Measurements from ENCODE around the gene ABCC10. TPM values are rescaled to one million over a fixed set of nuclear protein-coding genes. Genes with fewer than 3 reads are reported as not detected.

The ABCC10 gene
- total RNA-seq, 6 donors from 2014 or later = 18.8 to 75.4 (median 34.2) TPM

- no peak for TF ChIP-seq CTCF (IDR thresholded peaks at IDR 0.05)
- TF ChIP-seq POLR2AphosphoS5 (IDR thresholded peaks at IDR 0.05) = no peak
- TF ChIP-seq EP300 (IDR thresholded peaks at IDR 0.05) = no peak
- TF ChIP-seq POLR2A (IDR thresholded peaks at IDR 0.05) = no peak
- Histone ChIP-seq H3K27ac (no peak overlapping the region), H3K9me3 (no peaks in the 10 kb centered on the region), H3K4me3 (peak overlapping the region in 2 of 4 donors; percentile 70 to 88), H3K4me1 (peaks cover 9 to 31% (median 20%) of the 10 kb centered on the region in 4 donors), H3K27me3 (no peaks in the 10 kb centered on the region), H3K36me3 (peaks cover 0 to 21% (median 11%) of the 10 kb centered on the region in 4 donors)
- ATAC-seq (ENCODE audit: low FRiP score in 2 of 2) (no peak), DNase-seq (no peak)
- WGBS, 2 donors = 93 to 96% methylated on average over 3 of the region's 3 CpGs
These were observed 1.5 kb downstream of the ABCC10 start for GRCh38 chr6:43428874-43429273.

- Histone ChIP-seq H3K4me1 (peaks cover 9 to 35% (median 25%) of the 10 kb centered on the region in 4 donors), H3K9me3 (no peaks in the 10 kb centered on the region), H3K27me3 (no peaks in the 10 kb centered on the region), H3K27ac (no peak overlapping the region), H3K4me3 (no peak overlapping the region), H3K36me3 (peaks cover 0 to 23% (median 14%) of the 10 kb centered on the region in 4 donors)
- 91 to 94% methylated on average over 9 to 19 of the region's 19 CpGs for WGBS, 2 donors
- ATAC-seq (ENCODE audit: low FRiP score in 2 of 2) (no peak), DNase-seq (peak in 1 of 2 donors; percentile 61)
- TF ChIP-seq CTCF (IDR thresholded peaks at IDR 0.05) (no peak), POLR2A (IDR thresholded peaks at IDR 0.05) (no peak), EP300 (IDR thresholded peaks at IDR 0.05) (no peak), POLR2AphosphoS5 (IDR thresholded peaks at IDR 0.05) (no peak)
These were observed 4.9 kb downstream of the ABCC10 start for GRCh38 chr6:43432009-43432945.

- Histone ChIP-seq H3K27me3 (no peaks in the 10 kb centered on the region), H3K9me3 (no peaks in the 10 kb centered on the region), H3K27ac (no peak overlapping the region), H3K36me3 (peaks cover 0 to 23% (median 14%) of the 10 kb centered on the region in 4 donors), H3K4me3 (no peak overlapping the region), H3K4me1 (peaks cover 9 to 31% (median 24%) of the 10 kb centered on the region in 4 donors)
- DNase-seq (no peak), ATAC-seq (ENCODE audit: low FRiP score in 2 of 2) (no peak)
- 75 to 86% methylated on average over 4 to 7 of the region's 8 CpGs for WGBS, 2 donors
- TF ChIP-seq POLR2A (IDR thresholded peaks at IDR 0.05) (no peak), CTCF (IDR thresholded peaks at IDR 0.05) (no peak), POLR2AphosphoS5 (IDR thresholded peaks at IDR 0.05) (no peak), EP300 (IDR thresholded peaks at IDR 0.05) (no peak)
These were observed 5.8 kb downstream of the ABCC10 start for GRCh38 chr6:43433148-43433547.

- Histone ChIP-seq H3K4me3 (no peak overlapping the region), H3K27ac (no peak overlapping the region), H3K9me3 (no peaks in the 10 kb centered on the region), H3K36me3 (peaks cover 0 to 31% (median 22%) of the 10 kb centered on the region in 4 donors), H3K4me1 (peaks cover 0 to 20% (median 14%) of the 10 kb centered on the region in 4 donors), H3K27me3 (no peaks in the 10 kb centered on the region)
- TF ChIP-seq CTCF (IDR thresholded peaks at IDR 0.05) (no peak), POLR2A (IDR thresholded peaks at IDR 0.05) (no peak), EP300 (IDR thresholded peaks at IDR 0.05) (no peak), POLR2AphosphoS5 (IDR thresholded peaks at IDR 0.05) (no peak)
- WGBS, 2 donors = 89% methylated on average over 15 of the region's 15 CpGs
- no peak for ATAC-seq (ENCODE audit: low FRiP score in 2 of 2)
- no peak for DNase-seq
These were observed 6.9 kb downstream of the ABCC10 start for GRCh38 chr6:43434001-43434840.

All from upper lobe of left lung (tissue), 6 donors.